Measurements from ENCODE around the gene RENBP. TPM values are rescaled to one million over a fixed set of nuclear protein-coding genes. Genes with fewer than 3 reads are reported as not detected.

Gene RENBP
- total and polyA plus RNA-seq, 9 of the 15 experiments (the other 6 are each of a cell fraction or from before 2014, with no cell fraction given), result 0.07 to 14.8 (median 10.6) TPM; not detected in 1

- no TSS peak for BruUV-seq (replicated peaks)
- POLR2A ChIA-PET, result interaction anchor here (0.7 to 4.0 kb wide), 7 partner anchors 11 to 411 kb away, joined by 3 to 17 read pairs (median 3); partner anchors contain the start of gene HCFC1
Measured at GRCh38 chrX:153950127-153950526, 5.7 kb upstream of the RENBP start.

GRCh38 chrX:153948847-153949805, 4.7 kb upstream of the RENBP start:
- POLR2A ChIA-PET, result interaction anchor here (0.5 to 4.0 kb wide), 11 partner anchors 10 to 453 kb away, joined by 3 to 17 read pairs (median 3); partner anchors contain the start of genes HCFC1 and NAA10
- CTCF ChIA-PET (ENCODE audit: low intra/inter-chr PET ratio), result interaction anchor here (1.4 kb wide), 1 partner anchor 184 kb away, joined by 7 read pairs; the partner anchor contains the start of gene PLXNB3
- peak in 2 of 4 experiments; percentile 25 to 46 for DNase-seq (ENCODE audit: extremely low read depth in 1 of 4, low spot score in 3 of 4)
- Histone ChIP-seq H3K27ac (ENCODE audit: extremely low read depth, low read depth, low read length) (no peak overlapping the region), H3K36me3 (ENCODE audit: control insufficient read depth, insufficient read depth, low read length) (peaks cover 71% of the 10 kb centered on the region), H3K9me3 (replicated peaks; ENCODE audit: control insufficient read depth, insufficient read depth, low read depth, low read length) (no peaks in the 10 kb centered on the region), H3K9me1 (ENCODE audit: control insufficient read depth, insufficient read depth, low read length) (no peaks in the 10 kb centered on the region), H3K4me1 (replicated peaks in 1 of 2; ENCODE audit: control insufficient read depth in 2 of 2, insufficient read depth in 2 of 2, low read length in 2 of 2) (peaks cover 4 to 80% of the 10 kb centered on the region in 2 experiments; a peak in 4 of 5 replicates), H4K20me1 (replicated peaks; ENCODE audit: control insufficient read depth, insufficient read depth, low read length) (no peaks in the 10 kb centered on the region), H3K27me3 (ENCODE audit: control insufficient read depth in 2 of 2, insufficient read depth in 2 of 2, low read length in 2 of 2) (no peaks in the 10 kb centered on the region), H2AFZ (ENCODE audit: low read depth, low read length) (no peak overlapping the region), H3K9ac (ENCODE audit: insufficient read depth in 1 of 2, low read depth in 2 of 2, low read length in 2 of 2) (peak overlapping the region in 1 of 2 experiments; percentile 82; a peak in 2 of 4 replicates), H3K4me2 (ENCODE audit: insufficient read depth, low read length) (no peak overlapping the region), H3K4me3 (no peak overlapping the region), H3K79me2 (ENCODE audit: control insufficient read depth, insufficient read depth, low read length) (peaks cover 10% of the 10 kb centered on the region; the same call in 2 of the 3 replicates)
- no peak for FAIRE-seq
- WGBS (ENCODE audit: insufficient coverage, low coverage, missing lambda C conversion rate), result 88% methylated on average over 8 of the region's 30 CpGs
- no TSS peak for BruUV-seq (replicated peaks)
- ATAC-seq, result peak; percentile 10; the same call in 2 of the 3 replicates
- intact Hi-C loops (cut with micrococcal nuclease) (no loop called here), in situ Hi-C loops (cut with MboI) (no loop called here)
- TF ChIP-seq ZBTB7A (IDR thresholded peaks at IDR 0.05; ENCODE audit: borderline replicate concordance, control insufficient read depth, low read depth, low read length) (no peak), NRF1 (conservative IDR thresholded peaks at IDR 0.05 in 1 of 2, IDR thresholded peaks at IDR 0.05 in 1 of 2) (no peak), GATAD2A (IDR thresholded peaks at IDR 0.05) (no peak), PURB (CRISPR knock-in tag; IDR thresholded peaks at IDR 0.05; ENCODE audit: low read depth) (no peak), NFIC (IDR thresholded peaks at IDR 0.05) (peak; percentile 81), EGR1 (conservative IDR thresholded peaks at IDR 0.05) (peak; percentile 30), DLX4 (CRISPR knock-in tag; IDR thresholded peaks at IDR 0.05) (no peak), PHF21A (IDR thresholded peaks at IDR 0.05; ENCODE audit: borderline replicate concordance, low read depth) (no peak), KLF13 (tag; IDR thresholded peaks at IDR 0.05; ENCODE audit: borderline replicate concordance, low read depth) (no peak), ZKSCAN1 (IDR thresholded peaks at IDR 0.05; ENCODE audit: low read depth, low read length) (no peak)

More at GRCh38 chrX:153950127-153950526, 5.7 kb upstream of the RENBP start:
- FAIRE-seq, result no peak
- WGBS (ENCODE audit: insufficient coverage, low coverage, missing lambda C conversion rate), result 89% methylated on average over 17 of the region's 19 CpGs
- peaks cover 81% of the 10 kb centered on the region for H3K36me3 ChIP-seq (ENCODE audit: control insufficient read depth, insufficient read depth, low read length)
- peaks cover 9% of the 10 kb centered on the region; the same call in 2 of the 3 replicates for H3K79me2 ChIP-seq (ENCODE audit: control insufficient read depth, insufficient read depth, low read length)
- peak overlapping the region in 1 of 2 experiments; percentile 45; a peak in 1 of 4 replicates for H3K9ac ChIP-seq (ENCODE audit: insufficient read depth in 1 of 2, low read depth in 2 of 2, low read length in 2 of 2)
- ATAC-seq, result no peak
- intact Hi-C loops (cut with micrococcal nuclease), result no loop called here
- no peaks in the 10 kb centered on the region for H4K20me1 ChIP-seq (replicated peaks; ENCODE audit: control insufficient read depth, insufficient read depth, low read length)
- DNase-seq (ENCODE audit: extremely low read depth in 1 of 4, low spot score in 3 of 4), result no peak
- in situ Hi-C loops (cut with MboI), result no loop called here
- CTCF ChIA-PET (ENCODE audit: low intra/inter-chr PET ratio), result no interaction called here
- H3K9me3 ChIP-seq (replicated peaks; ENCODE audit: control insufficient read depth, insufficient read depth, low read depth, low read length), result no peaks in the 10 kb centered on the region
- TF ChIP-seq IRF2 (CRISPR knock-in tag; IDR thresholded peaks at IDR 0.05), result no peak
- peak; percentile 19; the same call in 1 of the 2 replicates for TF ChIP-seq RBFOX2 (IDR thresholded peaks at IDR 0.05; ENCODE audit: low read depth, low read length)
- H3K4me1 ChIP-seq (replicated peaks in 1 of 2; ENCODE audit: control insufficient read depth in 2 of 2, insufficient read depth in 2 of 2, low read length in 2 of 2), result peaks cover 2 to 73% of the 10 kb centered on the region in 2 experiments; a peak in 3 of 5 replicates
- no peak overlapping the region for H2AFZ ChIP-seq (ENCODE audit: low read depth, low read length)
- no peak overlapping the region for H3K4me3 ChIP-seq
- no peaks in the 10 kb centered on the region for H3K27me3 ChIP-seq (ENCODE audit: control insufficient read depth in 2 of 2, insufficient read depth in 2 of 2, low read length in 2 of 2)
- no peak overlapping the region for H3K4me2 ChIP-seq (ENCODE audit: insufficient read depth, low read length)
- H3K27ac ChIP-seq (ENCODE audit: extremely low read depth, low read depth, low read length), result no peak overlapping the region
- H3K9me1 ChIP-seq (ENCODE audit: control insufficient read depth, insufficient read depth, low read length), result no peaks in the 10 kb centered on the region
